ENCODE measurements around the gene DHX16.
A peak's percentile ranks its signal among the peaks of the same experiment; 100 is the strongest.

Gene DHX16

DNA sequence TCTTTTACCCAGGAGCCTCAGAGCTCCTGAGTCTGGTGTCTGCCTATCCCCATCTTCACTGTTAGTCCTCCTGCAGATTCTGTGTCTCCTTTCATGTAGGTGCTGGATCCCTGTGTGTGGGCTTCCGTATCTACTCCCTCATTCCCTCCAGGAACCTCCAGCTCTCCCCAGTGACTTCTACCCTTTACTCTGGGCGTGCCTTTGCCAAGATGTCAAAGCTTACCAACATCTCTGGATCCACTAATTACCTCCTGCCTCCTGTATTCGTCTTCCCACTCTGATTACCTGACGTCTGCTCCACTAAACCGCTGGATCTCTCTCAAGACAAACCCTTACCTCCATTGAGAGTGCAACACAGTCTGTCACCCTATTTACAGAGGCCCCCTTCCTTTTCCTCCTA, 28.0 kb downstream of the DHX16 start:
- H3K4me3 ChIP-seq (ENCODE audit: control insufficient read depth, low read depth, low read length): no peak overlapping the region
- no peak for DNase-seq (ENCODE audit: low read depth)
- no peak for TF ChIP-seq CTCF (conservative IDR thresholded peaks at IDR 0.05; ENCODE audit: control insufficient read depth, insufficient read depth, low read depth, low read length)

GRCh38 chr6:30643656-30644055, 29.1 kb downstream of the DHX16 start:
- no peak for TF ChIP-seq CTCF (conservative IDR thresholded peaks at IDR 0.05; ENCODE audit: control insufficient read depth, insufficient read depth, low read depth, low read length)
- no peak overlapping the region for H3K4me3 ChIP-seq (ENCODE audit: control insufficient read depth, low read depth, low read length)
- no peak for DNase-seq (ENCODE audit: low read depth)

DNA sequence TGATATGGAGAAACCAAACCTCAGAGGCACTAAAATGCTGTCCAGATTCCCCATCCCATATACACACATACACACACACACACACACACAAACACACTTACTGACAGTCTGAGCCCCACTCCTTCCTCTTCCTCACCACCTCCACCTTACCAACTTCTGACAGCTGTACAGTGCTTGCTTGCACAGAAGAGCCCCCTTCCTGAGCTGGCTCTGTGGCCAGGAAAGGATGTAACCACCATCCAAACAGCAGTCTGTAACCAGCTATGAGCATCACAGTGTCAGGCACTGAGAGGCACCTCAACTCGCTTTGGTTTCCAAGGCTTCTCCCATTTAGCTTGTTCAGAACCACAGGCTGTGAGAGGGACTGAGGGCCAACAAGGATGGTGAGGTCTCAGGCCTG, 31.8 kb downstream of the DHX16 start:
- H3K4me3 ChIP-seq (ENCODE audit: control insufficient read depth, low read depth, low read length): no peak overlapping the region
- no peak for TF ChIP-seq CTCF (conservative IDR thresholded peaks at IDR 0.05; ENCODE audit: control insufficient read depth, insufficient read depth, low read depth, low read length)
- DNase-seq (ENCODE audit: low read depth): no peak

DNA sequence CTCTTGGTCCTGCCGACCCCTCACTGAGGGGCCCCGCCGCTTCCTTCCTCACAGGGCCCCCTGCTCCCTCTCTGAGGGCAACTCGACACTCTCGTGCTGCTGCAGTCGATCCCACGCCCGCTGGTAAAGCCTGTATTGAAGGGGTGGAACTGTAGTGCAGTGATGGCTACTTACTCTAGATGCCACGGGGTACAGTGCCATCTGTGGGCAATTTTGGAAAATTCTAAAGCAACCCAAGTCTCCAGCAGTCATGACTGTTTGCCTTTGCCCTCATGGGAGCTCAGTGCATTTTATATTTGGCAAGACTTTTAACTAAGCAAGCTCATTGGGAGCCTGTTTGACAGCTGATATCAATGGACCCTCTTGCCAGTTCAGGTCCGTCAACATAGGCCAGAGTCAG, 32.3 kb downstream of the DHX16 start:
- DNase-seq (ENCODE audit: low read depth): no peak
- no peak for TF ChIP-seq CTCF (conservative IDR thresholded peaks at IDR 0.05; ENCODE audit: control insufficient read depth, insufficient read depth, low read depth, low read length)
- H3K4me3 ChIP-seq (ENCODE audit: control insufficient read depth, low read depth, low read length): no peak overlapping the region

- DNase-seq (ENCODE audit: low read depth): no peak
- no peak overlapping the region for H3K4me3 ChIP-seq (ENCODE audit: control insufficient read depth, low read depth, low read length)
- TF ChIP-seq CTCF (conservative IDR thresholded peaks at IDR 0.05; ENCODE audit: control insufficient read depth, insufficient read depth, low read depth, low read length): no peak
These were observed 37.0 kb downstream of the DHX16 start for GRCh38 chr6:30635834-30636233.

DNA sequence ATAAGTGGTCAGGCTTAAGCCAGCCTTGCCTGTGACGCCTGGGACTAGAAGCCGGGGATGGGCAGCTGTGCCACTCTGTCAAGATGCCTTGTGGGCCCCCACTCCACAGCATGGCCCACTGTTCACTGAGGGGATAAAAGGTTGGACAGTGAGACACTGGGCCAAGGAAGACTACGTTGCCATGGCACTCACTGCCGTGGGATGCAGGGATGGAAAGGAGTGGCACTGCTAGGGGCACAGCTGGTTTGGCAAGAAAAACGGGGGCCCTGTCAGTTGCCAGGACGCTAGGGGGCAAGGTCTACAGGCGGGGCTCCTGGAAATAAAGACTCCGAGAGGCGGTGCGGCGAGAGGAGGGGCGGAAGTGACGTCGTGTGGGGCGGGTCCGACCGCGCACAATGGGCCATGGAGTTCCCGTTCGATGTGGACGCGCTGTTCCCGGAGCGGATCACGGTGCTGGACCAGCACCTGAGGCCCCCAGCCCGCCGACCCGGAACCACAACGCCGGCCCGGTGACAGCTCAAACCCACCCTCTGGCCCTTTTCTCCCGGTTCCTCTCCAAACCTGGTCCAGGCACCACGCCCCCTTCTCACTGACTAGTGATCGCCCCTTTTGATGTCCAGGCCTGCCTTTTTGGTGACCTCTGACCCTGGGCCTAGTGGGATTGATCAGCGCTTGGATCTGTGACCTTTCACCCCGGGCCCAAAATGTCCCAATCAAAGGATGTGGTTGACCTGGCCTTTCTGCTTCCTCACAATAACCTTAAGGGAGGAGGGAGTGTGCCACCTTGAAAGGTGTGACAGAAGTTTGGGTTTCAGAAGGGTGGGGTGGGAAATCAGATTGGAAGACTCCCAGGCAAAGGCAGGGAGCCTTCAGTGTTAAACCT, 46.1 kb downstream of the DHX16 start, which contains the start of gene ATAT1:
TSS of gene ATAT1 (plus strand) at position 391 of the 883 bp plus-strand sequence.
- DNase-seq (ENCODE audit: low read depth): peak; percentile 66
- TF ChIP-seq CTCF (conservative IDR thresholded peaks at IDR 0.05; ENCODE audit: control insufficient read depth, insufficient read depth, low read depth, low read length): peak; percentile 32
- H3K4me3 ChIP-seq (ENCODE audit: control insufficient read depth, low read depth, low read length): peak within 1 kb of the TSS; percentile 62

Measured in fibroblast of mammary gland (primary cell).